Stimulated activated CD8-positive, alpha-beta memory T cell treated with anti-CD3 and anti-CD28 coated beads, Interleukin-15, amount 100 ng/mL, for 24 hours (primary cell): ENCODE data around the gene SH2D3C.
A peak's percentile ranks its signal among the peaks of the same experiment; 100 is the strongest.

ENCODE experiments used
- DNase-seq: peaks from one replicate; pipeline ENCODE4 v3.0.0-alpha.2; 2020; ENCODE audit warnings: low read depth

The SH2D3C gene

DNA sequence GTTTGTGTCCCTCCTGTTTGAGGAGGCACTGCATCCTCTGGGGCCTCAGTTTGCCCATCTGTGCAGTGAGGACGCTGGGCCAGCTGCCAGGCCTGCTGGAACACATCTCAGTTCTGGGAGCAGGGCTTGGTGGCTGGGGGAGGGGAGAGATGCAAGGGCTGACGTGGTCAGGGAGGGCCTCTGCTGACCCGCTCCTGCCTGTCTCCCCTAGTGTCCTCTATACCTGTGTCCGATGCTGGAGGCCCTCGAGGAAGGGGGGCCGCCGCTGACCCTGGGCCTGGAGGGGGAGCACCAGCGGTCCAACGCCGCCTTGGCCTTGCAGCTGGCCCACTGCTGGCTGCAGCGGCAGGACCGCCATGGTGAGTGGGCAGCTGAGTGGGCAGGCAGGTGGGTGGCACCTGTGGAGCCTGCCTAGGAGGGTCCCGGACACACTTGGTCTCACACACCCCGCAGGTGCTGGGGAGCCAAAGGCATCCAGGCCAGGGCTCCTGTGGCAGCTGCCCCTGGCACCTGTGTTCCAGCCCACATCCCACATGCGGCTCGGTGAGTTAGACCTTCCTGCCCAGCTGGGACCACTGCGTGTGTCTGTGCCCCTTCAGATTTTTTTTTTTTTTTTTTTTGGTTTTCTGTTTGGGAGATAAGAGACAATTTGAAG is 30.0 kb upstream of the SH2D3C start:
- no peak for DNase-seq

GRCh38 chr9:127806871-127807270 is 28.4 kb upstream of the SH2D3C start:
- no peak for DNase-seq

GRCh38 chr9:127805620-127806019 is 27.2 kb upstream of the SH2D3C start:
- DNase-seq = no peak

GRCh38 chr9:127803507-127804352 is 25.3 kb upstream of the SH2D3C start:
- DNase-seq = no peak

DNA sequence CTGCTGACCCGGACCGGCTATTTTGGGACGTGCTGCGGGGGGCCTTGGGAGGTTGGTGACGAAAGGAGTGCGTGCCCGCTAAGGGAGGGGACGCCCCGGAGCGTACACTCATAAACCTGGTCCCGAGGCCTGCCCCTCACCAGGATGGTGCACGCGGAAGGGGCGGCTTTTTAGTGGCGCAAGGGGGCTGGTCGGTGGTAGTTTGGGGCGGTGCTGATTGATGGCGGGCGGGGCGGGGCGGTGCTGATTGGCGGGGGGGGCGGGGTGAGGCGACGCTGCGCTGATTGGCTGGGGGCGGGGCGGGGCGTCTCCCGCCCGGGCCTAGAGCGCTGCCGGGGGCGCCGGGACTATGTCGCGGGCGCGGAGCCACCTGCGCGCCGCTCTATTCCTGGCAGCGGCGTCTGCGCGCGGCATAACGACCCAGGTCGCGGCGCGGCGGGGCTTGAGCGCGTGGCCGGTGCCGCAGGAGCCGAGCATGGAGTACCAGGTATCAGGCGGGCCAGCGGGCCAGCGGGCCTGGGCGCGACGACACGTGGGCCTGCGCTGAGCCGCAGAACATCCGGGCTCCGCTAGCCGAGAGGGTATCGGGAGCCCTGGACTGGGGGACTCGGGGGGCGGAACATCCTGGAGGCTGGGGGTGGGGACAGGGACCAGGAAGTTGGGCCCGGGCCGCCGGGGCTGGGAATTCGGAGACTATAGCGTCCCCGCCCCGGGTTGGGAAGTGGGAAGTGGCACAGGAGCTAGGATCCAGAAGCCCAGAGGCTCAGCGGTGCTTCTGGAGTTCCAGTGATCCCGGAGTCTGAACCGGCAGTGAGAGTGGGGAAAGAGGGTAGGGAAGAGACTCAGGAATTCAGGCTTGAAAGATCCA is 24.3 kb upstream of the SH2D3C start, which contains the start of gene FPGS:
Gene FPGS (plus strand): TSS at position 307 of the 868 bp plus-strand sequence. CDS start 43 bp downstream, at position 350.
- DNase-seq = peak; percentile 57

DNA sequence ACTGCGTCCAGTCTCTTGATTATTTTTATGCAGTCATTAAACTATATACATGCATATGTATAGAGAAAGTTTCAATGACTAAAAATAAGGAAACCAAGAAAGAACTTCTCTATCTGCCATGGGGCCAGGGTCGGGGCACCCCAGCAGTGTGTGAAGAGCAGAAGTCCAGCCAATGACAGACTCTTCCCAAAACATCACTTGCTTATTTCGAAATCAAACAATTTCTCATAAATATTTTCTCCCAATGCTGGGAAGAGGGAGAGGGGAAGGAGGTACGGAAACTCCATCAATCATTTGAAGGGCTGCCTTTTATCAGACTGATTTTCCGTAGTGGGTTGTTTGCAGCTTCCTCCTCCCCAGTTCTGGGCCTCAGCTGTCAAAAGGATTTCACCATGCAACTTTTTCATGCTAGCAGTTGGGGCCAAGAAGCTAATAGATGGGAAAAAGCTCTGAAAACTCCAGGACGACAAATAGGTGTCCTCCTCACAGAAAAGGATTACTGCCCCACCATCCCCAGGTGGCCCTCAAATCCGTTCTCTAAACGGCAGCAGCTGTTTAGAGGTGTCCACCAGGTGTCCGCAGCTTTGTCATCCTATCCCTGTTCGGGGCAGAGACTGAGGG is 23.6 kb upstream of the SH2D3C start:
- no peak for DNase-seq

DNA sequence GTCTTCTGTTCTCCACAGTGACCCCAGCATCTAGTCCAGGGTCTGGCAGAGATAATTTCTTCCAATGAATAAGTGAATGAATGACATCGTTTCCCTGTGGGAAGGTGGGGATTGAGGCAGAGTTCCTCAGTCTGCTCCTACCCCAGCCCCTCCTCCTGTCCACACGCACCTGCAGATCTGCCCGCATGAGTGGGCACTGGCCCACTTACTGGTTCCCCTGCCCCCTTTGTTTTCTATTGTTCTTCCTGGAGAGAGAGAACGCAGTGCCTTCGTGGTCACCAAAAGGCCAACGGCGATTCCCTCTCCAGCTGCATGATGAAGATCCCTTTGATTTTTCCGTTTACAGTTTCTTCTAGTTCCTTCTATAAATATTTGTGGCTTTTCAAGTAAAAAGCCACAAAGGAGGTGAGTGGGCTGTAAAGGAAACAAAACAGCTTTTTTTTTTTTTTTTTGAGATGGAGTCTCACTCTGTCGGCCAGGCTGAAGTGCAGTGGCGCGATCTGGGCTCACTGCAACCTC is 18.4 kb upstream of the SH2D3C start:
- no peak for DNase-seq

- DNase-seq = no peak
Measured at GRCh38 chr9:127796225-127796813, 17.9 kb upstream of the SH2D3C start.

DNA sequence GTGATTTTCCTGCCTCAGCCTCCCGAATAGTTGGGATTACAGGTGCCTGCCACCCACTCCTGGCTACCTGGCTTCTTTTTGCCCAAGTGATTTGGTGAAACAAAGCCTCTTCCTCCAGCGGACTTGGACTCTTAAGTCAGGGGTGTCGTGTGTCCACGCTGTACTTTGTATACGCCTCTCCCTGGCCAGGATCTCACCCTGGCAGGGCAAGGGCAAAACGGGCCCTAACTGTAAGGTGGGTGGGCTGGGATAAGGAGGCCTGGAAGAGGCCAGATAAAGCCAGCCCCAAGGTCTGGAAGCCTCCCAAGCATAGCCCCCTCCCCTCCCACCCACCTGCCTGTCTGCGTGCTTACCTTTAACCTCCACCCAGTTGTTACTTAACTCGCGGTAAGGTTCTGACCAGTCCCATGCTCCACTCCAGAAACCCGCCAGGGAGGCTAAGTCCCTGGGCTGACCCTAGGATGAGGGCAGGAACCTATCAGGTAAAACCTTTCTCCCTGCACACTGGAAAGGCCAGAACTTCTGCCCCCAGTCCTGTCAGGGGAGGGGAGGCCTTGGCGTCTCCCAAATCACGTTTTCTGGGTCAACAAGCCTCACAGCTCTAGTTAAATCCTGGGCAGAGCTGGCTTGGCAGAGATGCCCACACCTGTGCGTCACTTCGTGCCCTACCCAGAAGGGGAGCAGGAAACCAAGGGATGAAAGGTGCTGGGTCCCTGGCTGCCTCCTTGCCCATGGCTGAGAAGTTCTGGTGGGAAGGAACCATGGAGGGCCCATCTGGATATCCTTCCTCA is 15.7 kb upstream of the SH2D3C start:
- DNase-seq = no peak

- no peak for DNase-seq
Measured at GRCh38 chr9:127793093-127793708, 14.7 kb upstream of the SH2D3C start.

DNA sequence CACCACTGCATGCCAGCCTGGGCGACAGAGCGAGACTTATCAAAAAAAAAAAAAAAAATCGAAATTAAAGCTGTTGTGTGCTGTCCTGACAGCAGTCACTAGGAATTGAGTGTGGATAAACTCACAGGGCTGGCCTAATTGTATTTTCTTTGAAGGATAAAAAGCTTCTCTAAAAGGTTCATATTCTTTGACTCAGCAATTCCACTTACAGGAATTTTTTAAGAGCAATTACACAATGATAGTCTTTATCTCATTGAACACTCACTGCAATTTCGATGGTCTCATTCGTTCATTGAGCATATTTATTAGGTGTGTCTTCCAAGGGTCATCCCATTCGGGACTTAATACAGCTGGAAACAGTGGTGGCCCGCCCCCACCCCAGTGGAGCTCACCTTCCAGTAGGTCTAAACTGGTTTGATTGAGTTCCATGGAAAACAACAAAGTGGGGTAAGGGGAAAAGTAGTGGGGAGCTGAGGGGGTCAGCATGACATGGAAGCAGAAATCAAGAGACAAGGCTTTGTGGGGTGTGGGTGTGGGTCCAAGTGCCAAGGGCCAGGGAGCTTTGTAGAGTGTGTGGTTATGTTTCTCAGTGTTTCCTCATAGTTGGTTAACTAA is 14.1 kb upstream of the SH2D3C start:
- DNase-seq = no peak

GRCh38 chr9:127791085-127791484 is 12.6 kb upstream of the SH2D3C start:
- DNase-seq = no peak

GRCh38 chr9:127790094-127790855 is 11.8 kb upstream of the SH2D3C start:
- no peak for DNase-seq

DNA sequence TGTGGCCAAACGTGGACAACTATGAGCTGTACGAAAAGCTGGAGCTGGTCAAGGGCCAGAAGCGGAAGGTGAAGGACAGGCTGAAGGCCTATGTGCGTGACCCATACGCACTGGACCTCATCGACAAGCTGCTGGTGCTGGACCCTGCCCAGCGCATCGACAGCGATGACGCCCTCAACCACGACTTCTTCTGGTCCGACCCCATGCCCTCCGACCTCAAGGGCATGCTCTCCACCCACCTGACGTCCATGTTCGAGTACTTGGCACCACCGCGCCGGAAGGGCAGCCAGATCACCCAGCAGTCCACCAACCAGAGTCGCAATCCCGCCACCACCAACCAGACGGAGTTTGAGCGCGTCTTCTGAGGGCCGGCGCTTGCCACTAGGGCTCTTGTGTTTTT is 10.7 kb upstream of the SH2D3C start:
- DNase-seq = no peak

GRCh38 chr9:127788337-127789011 is 10.0 kb upstream of the SH2D3C start:
- DNase-seq = no peak

DNA sequence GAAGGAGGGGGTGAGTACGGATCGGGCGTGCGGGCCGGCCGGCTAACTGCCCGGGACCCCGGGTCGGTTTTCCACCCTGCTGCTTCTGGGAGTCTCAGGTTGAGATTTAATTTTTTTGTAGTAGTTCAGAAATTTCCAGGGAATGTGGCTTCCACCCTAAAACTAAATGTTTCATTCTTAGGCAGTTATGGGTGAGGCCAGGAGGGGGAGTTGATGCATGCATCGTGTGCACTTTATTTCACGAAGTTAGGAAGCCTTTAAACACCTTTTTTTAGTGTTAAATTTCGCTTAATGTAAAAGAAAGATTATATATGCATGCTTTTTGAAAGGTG is 8.3 kb upstream of the SH2D3C start:
- DNase-seq = no peak

- DNase-seq = peak; percentile 89
Measured at GRCh38 chr9:127785933-127786772, 7.7 kb upstream of the SH2D3C start, which contains the start of gene CDK9. Gene CDK9 (plus strand): TSS chr9:127786034. CDS start chr9:127786149, 115 bp downstream.
